GM19324 (cell line): ENCODE data around the gene MFSD1.

Source experiments
- ATAC-seq: cut with Tn5 transposase; IDR thresholded peaks from one replicate; pipeline ENCODE4 v1.9.1; 2021; ENCODE audit warnings: mild to moderate bottlenecking, moderate library complexity; ENCODE audit not compliant: unreplicated experiment, low FRiP score

The MFSD1 gene, protein sequence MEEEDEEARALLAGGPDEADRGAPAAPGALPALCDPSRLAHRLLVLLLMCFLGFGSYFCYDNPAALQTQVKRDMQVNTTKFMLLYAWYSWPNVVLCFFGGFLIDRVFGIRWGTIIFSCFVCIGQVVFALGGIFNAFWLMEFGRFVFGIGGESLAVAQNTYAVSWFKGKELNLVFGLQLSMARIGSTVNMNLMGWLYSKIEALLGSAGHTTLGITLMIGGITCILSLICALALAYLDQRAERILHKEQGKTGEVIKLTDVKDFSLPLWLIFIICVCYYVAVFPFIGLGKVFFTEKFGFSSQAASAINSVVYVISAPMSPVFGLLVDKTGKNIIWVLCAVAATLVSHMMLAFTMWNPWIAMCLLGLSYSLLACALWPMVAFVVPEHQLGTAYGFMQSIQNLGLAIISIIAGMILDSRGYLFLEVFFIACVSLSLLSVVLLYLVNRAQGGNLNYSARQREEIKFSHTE

GRCh38 chr3:158801696-158802408, at the start of gene MFSD1:
MFSD1 (plus strand) TSS chr3:158802054; CDS start chr3:158802153, 99 bp downstream.
- ATAC-seq: peak; percentile 99

DNA sequence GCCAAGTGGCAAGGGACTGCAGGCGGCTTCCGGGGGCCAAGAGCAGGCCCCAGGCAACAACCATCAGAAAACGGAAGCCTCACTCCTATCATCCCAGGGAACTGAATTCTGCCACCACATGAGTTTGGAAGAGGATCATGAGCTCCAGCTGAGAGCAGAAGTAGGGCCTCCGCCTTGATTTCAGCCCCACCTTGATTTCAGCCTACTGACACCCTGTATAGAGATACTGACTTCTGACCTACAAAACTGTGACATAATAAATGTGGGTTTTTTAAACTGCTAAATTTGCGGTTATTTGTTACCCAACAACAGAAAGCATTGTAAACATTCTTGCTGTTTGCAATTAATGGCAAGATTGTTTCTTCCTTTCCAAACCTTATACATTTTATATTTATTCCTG, 48.0 kb upstream of the MFSD1 start:
- ATAC-seq: no peak

GRCh38 chr3:158755421-158755820, 46.4 kb upstream of the MFSD1 start:
- no peak for ATAC-seq

DNA sequence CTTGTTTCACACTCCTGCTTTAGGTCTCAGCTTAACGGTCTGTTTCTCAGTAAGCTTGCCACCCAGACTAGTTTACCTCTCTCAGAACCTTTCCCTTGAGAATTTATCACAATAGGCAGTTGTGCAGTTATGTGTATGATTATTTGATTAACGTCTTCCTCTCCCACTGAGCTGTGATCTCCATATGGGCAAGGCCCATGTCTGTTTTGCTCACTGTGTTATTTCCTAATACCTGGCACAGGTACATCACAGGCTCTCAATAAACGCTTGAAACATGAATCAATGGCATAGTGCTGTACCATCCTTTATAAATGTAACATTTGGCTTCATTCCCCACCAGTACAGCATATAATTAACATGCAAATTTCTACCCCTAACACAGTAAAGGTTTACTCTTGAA, 40.5 kb upstream of the MFSD1 start:
- ATAC-seq: no peak

DNA sequence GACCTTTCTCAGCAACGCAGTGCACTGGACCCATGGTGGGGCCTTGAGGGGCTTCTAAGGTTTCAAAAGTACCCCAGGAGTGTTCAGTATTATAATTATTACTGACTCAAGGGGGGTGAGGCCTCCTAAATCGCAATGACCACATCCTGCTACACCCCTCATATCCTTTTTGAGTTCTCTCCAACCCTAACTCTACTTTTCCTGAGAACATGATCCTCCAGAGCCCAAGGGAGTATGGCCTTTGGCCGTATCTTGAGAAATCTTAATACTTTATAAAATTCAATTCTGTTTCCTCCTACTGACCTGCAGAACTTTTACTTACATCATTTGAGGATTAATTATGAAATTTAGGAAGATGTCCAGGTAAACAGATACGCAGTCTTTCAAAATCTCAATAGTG, 39.2 kb upstream of the MFSD1 start:
- ATAC-seq: no peak

DNA sequence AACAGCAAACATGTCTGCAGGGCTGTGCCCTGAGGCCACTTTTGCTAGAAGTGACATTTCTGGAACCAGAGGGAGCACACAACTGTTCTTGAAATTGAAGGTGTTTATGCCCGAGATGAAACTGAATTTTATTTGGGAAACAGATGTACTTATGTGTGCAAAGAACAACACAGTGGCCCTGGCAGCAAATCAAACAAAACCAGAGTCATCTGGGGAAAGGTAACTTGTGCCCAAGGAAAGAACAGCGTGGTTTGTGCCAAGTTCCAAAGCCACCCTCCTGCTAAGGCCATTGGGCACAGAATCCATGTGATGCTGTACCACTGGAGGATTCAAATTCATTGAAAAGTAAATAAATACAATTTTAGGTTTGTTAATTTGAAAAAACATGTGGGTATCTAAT, 38.4 kb upstream of the MFSD1 start:
- no peak for ATAC-seq

DNA sequence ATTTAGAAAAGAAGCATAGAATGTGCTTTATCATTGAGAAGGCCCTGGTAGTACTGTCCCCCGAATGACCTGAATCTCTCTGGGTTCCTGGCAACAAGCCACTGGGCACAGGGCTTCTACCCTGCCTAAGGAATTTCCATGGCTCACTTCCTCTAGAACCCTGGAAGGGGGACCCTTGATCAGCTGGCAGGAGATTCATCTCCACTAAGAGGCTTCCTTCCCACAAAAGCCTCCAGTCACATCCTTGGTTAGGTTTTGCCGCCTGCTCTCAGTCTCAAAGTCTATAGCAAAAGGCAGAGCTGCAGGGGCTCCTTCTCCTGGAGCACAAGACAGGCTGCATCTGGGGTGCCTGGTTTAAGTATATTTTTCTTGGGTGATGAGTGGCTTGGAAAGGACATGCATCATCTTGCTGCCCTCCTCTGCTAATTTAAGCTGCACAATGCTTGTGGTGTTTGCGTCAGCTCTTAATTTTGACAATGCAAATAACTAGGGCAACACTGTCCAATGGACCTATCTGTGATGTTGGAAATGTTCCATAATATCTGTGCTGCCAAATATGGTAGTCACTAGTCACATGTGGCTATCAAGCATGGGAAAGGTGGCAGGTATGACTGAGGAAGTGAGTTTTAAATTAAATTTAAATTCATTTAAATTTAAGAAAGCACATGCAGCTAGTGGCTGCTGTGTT, 36.2 kb upstream of the MFSD1 start:
- ATAC-seq: no peak

DNA sequence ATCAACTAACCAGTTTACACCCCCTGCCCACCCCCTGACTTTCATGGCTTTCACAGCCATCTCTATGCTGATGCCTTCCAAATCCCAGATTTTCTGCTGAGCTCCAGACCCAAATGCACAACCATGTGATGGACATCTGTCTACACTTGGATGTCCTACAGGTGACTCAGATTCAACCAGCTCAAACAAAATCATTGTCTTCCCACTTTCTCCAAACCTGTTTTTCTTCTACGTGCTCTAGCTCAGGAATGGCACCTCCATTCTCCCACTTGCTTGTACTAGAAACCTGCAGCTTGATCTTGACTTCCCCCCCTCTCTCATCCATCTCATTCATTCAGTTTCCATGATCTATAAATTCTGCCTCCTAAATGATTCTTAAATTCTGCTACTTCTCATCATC, 35.5 kb upstream of the MFSD1 start:
- ATAC-seq: no peak

DNA sequence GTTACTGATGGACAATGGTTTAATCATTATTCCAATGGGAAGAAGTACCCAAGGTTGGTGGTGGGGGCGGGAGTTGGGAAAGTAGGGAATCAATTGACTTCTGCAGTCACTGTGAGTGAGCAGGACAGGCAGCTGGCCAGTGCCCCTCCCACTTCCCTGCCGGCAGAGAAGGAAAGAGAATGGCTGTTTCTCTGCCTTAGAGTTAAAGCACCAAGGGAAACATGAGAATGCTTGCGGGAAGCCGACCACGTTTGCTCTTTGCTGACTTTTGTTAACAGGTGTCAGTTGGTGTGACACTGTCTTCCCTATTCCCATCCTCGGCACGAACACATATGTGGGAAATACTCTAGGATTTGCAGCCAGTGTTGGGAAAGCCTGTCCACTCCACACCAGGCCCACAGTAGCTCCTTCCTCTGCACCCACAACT, 33.5 kb upstream of the MFSD1 start:
- ATAC-seq: no peak

DNA sequence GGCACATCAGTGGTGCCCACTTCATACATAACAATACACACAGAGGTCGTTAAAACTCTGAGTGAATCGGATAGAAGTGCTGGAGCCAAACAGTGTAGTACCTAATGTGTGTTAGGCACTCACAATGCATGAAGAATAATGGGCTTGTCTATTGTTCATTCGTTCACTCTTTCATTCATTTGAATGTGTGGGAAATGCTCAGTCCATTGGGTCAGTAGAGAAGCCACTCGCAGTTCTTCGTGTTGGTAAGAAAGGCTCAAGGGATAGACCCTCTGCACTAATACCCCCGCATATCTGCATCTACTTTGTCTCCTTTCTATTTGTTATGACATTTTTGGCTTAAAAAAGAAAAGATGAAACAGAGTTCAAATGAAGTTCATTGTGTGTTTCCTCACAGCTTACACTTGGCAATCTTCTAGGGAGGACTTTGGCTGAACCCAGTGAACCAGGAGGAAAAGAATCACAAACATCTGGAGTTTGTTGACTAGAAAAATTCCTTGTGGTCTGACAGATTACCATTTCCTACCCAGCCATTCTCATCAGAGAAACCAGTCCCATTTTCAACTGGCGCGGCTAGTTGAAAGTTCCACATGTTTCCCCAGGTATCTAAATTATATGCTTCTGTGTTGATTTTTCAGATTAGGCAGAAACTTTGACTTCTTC, 32.8 kb upstream of the MFSD1 start:
- no peak for ATAC-seq

- no peak for ATAC-seq
Measured at GRCh38 chr3:158769549-158769948, 32.3 kb upstream of the MFSD1 start.

GRCh38 chr3:158769952-158770740, 31.7 kb upstream of the MFSD1 start:
- ATAC-seq: no peak

DNA sequence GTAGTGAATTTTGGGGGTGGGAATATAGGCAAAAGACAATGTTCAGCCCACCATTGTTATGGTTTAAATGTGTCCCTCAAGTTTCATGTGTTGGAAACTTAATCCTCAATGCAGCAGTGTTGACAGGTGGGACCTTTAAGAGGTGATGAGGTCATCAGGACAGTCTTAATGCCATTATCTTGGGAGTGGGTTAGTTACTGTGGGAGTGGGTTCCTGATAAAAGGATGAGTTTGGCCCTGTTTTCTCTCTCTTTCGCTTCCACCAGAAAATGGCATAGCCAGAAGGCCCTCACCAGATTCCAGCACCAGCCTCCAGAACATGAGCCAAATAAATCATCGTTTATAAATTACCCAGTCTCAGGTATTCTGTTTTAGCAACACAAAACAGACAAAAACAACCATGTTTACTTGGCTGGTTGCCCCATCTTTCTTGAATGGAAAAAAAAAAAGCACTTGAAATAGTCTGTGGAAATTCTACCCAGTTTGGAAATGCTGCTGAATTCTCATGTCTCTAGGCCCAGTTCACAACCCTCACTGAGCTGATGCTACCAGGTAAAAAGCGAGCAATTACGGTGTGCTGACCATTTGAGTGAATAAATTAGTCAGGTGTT, 31.0 kb upstream of the MFSD1 start:
- ATAC-seq: no peak

DNA sequence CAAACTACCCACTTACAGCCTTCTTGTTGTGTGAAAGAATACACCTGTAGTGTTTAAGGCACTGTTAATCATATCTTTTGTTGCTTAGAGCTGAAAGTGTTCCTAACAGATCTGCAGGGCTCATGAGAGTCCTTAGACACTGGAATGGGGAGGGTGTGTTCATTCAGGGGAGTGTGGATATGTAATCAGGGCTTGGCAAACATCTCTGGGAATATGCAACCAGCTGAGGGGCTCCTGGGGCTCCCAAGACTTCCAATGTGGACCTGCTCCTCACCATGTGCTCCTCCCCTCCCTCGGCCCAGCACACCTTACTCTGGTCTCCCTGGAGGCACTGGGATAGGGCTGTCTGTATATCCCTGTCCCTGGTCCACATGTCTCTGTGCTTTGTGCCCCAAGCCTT, 30.3 kb upstream of the MFSD1 start:
- no peak for ATAC-seq

DNA sequence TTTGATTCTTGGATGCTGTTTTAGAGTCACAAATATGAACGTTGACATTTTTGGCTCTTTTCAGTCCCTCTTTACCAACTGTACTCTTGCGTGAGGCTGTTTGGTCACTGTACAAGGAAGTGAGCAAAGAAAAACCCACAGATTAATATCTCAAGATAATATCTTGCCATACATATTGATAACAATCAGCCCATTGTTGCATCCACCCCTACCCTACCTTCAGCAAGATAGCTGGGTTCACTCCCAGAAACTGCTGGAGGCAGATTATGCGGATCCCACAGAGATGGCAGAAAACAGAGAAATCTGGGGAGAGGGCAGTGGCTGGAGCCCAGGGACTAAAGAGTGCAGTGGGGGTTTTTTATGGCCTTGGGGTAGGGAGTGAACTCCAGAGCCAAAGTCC, 29.9 kb upstream of the MFSD1 start:
- ATAC-seq: no peak

DNA sequence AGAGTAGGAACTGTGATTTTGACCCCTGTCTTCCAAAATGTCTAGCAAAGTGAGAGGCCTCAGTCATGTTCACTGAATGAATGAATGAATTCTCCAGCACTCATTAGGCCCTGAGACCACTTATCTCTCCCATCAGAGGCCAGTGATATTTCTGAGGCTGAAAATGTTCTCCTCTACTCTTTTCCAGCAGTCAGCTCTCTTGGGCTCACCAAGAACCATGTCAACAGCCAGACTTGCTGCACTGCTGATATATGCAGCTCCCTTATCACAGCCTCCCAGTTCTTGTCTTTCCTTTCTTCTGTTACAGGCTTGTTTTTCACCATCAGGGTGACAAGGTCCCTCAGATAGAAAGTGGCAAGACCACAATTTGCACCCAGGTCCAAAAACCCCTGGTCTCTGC, 28.7 kb upstream of the MFSD1 start:
- no peak for ATAC-seq

- ATAC-seq: no peak
Measured at GRCh38 chr3:158773845-158774830, 27.7 kb upstream of the MFSD1 start.

DNA sequence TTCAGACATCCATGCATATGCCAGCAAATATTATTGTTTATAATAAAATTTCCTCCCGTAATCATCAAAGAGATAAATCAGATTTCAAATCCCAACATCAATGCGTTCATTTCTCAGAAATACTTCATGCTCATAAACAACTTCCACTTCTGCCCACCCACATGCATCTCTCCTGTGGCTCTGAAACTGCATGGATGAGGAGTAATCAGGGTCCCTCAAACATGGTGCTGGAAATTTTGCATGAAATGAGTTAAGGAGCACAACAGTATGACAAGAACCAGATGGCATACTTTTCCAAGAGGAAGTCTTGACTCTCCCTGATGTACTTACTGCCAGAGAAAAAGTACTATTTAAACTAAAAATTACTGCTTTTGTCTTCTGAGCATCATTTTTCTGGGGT, 26.9 kb upstream of the MFSD1 start:
- no peak for ATAC-seq
